Esophagus squamous epithelium (tissue), 4 donors: ENCODE measurements around the gene GPR137B.

ENCODE experiments used
- POLR2A ChIP-seq, 4 donors: fragments of 450-650 bp; IDR thresholded peaks; one replicate each; pipeline ENCODE4 v1.6.1; 2017; ENCODE audit warnings: antibody characterized with exemption in 4 of 4, mild to moderate bottlenecking in 4 of 4, moderate library complexity in 3 of 4
- TF ChIP-seq, protein P1 (sequence below), 6 experiments: fragments of 450-650 bp in 4 of 6; fragments of 200-600 bp in 2 of 6; sonication (generic) in 2 of 6; IDR thresholded peaks; one replicate each; pipeline ENCODE4 v1.5.1; 2016 to 2019; ENCODE audit warnings: antibody characterized with exemption in 6 of 6, mild to moderate bottlenecking in 4 of 6, moderate library complexity in 4 of 6

DNA sequence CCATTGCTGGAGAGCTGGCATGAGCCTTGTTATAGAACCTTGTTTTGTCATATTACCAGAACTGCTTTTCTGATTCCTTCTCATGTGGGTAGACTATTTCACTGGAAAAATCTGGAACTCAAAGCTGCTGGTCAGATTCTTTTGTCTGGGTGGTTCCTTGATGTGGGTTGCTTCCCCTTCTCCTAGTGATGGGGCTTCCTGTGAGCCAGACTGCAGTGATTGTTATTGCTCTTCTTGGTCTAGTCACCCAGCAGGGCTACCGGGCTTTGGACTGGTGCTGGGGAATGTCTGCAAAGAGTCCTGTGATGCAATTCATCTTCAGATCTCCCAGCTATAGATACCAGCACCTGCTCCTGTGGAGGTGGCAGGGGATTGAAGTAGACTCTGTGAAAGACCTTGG lies 59.4 kb downstream of the GPR137B start:
- TF ChIP-seq, protein P1, sequence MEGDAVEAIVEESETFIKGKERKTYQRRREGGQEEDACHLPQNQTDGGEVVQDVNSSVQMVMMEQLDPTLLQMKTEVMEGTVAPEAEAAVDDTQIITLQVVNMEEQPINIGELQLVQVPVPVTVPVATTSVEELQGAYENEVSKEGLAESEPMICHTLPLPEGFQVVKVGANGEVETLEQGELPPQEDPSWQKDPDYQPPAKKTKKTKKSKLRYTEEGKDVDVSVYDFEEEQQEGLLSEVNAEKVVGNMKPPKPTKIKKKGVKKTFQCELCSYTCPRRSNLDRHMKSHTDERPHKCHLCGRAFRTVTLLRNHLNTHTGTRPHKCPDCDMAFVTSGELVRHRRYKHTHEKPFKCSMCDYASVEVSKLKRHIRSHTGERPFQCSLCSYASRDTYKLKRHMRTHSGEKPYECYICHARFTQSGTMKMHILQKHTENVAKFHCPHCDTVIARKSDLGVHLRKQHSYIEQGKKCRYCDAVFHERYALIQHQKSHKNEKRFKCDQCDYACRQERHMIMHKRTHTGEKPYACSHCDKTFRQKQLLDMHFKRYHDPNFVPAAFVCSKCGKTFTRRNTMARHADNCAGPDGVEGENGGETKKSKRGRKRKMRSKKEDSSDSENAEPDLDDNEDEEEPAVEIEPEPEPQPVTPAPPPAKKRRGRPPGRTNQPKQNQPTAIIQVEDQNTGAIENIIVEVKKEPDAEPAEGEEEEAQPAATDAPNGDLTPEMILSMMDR (IDR thresholded peaks at IDR 0.05), result no peak
- no peak for TF ChIP-seq POLR2A (IDR thresholded peaks at IDR 0.05)
